ENCODE measurements around the gene ICE2. TPM values are rescaled to one million over a fixed set of nuclear protein-coding genes. Genes with fewer than 3 reads are reported as not detected.

Gene ICE2
- total and polyA plus RNA-seq, 12 donors: 6.3 to 33.4 (median 26.7) TPM

DNA sequence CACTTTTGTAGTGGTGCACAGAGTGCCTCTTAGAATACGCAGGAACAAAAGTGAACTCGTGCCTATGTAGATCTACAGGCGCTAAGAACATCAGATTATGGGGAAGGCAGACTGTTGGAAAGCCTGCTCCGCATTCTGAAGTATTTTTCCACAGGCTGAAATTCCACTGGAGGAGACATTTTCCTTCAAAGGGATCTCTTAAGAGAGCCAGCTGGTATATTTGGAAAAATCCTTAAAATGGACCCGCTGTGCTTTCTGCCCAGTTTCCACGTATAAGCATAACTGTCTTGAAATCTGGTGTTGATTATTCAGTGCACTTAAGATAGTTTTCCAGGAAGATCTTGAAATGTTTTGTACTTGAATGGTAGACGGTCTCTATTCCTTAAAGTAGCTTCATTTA lies 34.7 kb upstream of the ICE2 start:
- Histone ChIP-seq H3K27ac (no peak overlapping the region), H3K27me3 (no peaks in the 10 kb centered on the region), H3K36me3 (peaks cover 0 to 47% (median 16%) of the 10 kb centered on the region in 9 donors), H3K4me1 (peaks cover 8 to 37% (median 21%) of the 10 kb centered on the region in 9 donors), H3K4me3 (no peak overlapping the region), H3K9me3 (no peaks in the 10 kb centered on the region)
- WGBS, 2 donors: 95 to 97% methylated on average over 7 of the region's 7 CpGs
- ATAC-seq: no peak
- TF ChIP-seq, protein P1, sequence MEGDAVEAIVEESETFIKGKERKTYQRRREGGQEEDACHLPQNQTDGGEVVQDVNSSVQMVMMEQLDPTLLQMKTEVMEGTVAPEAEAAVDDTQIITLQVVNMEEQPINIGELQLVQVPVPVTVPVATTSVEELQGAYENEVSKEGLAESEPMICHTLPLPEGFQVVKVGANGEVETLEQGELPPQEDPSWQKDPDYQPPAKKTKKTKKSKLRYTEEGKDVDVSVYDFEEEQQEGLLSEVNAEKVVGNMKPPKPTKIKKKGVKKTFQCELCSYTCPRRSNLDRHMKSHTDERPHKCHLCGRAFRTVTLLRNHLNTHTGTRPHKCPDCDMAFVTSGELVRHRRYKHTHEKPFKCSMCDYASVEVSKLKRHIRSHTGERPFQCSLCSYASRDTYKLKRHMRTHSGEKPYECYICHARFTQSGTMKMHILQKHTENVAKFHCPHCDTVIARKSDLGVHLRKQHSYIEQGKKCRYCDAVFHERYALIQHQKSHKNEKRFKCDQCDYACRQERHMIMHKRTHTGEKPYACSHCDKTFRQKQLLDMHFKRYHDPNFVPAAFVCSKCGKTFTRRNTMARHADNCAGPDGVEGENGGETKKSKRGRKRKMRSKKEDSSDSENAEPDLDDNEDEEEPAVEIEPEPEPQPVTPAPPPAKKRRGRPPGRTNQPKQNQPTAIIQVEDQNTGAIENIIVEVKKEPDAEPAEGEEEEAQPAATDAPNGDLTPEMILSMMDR (IDR thresholded peaks at IDR 0.05): no peak
- intact Hi-C loops (cut with DNase I): loop anchor here in 3 of 10 donors (5.0 to 10.0 kb wide), 4 partner anchors 61 to 1321 kb away; no protein-coding TSS in a partner anchor
- DNase-seq: no peak

DNA sequence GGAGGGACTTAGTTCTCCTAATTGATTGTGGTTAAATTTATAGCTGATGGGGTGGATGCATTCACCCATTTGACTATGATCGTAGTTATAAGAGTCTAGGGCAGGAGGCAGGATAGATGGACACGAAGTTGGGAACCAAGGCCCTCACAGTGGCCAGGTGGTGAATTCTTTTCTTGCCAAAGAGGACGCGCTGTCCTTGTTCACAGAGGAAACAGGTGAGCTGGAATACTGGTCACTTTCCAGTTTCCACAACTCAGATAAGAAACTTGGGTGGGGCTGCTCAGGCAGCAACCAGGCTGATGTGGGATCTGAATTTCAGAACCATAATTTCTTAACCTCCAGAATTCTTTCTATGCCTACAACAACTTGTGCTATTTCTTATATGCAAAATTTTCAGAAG lies 34.0 kb upstream of the ICE2 start:
- intact Hi-C loops (cut with DNase I): loop anchor here in 3 of 10 donors (5.0 to 10.0 kb wide), 4 partner anchors 62 to 1322 kb away; no protein-coding TSS in a partner anchor
- Histone ChIP-seq H3K4me1 (peaks cover 8 to 44% (median 24%) of the 10 kb centered on the region in 9 donors), H3K36me3 (peaks cover 0 to 45% (median 16%) of the 10 kb centered on the region in 9 donors), H3K9me3 (no peaks in the 10 kb centered on the region), H3K27ac (no peak overlapping the region), H3K27me3 (no peaks in the 10 kb centered on the region), H3K4me3 (no peak overlapping the region)
- TF ChIP-seq, protein P1 (IDR thresholded peaks at IDR 0.05): no peak
- 76 to 80% methylated on average over 4 of the region's 4 CpGs for WGBS, 2 donors
- no peak for DNase-seq
- no peak for ATAC-seq

DNA sequence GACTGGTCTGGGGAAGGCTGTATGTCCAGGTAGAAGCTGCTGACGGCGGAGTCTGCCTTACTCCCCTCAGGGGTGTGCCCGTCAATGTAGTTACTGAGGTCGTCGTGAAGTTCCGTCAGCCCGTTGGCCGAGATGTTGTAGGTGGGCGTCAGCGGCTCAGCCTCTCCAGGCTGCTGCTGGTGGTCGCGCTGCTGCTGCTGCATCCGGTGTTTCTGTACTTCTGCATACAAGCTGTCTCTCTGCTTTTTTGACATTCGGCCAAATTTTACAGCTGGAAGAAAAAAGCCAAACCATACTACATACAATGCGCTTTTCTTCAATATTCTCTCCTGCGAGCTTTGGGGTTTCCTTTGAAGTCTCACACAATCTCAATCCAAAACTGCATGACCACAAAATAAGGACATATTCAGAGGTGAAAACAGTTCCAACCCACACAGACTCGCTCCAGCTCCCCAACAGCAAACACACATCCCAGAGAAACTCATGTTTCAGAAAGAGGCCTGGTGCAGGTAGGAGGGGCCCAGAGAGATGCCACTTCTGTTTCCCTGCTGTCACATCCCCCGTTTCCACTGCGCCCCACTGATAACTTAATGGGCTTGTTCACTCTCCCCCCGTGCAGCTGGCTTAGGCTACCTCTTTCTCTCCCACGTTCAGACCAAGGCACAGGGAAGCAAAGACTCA lies 32.5 kb upstream of the ICE2 start:
- ATAC-seq: peak in 2 of 8 donors; percentile 9 to 15
- Histone ChIP-seq H3K9me3 (no peaks in the 10 kb centered on the region), H3K27me3 (no peaks in the 10 kb centered on the region), H3K4me1 (peaks cover 10 to 49% (median 25%) of the 10 kb centered on the region in 9 donors), H3K36me3 (peaks cover 0 to 51% (median 16%) of the 10 kb centered on the region in 9 donors), H3K4me3 (no peak overlapping the region), H3K27ac (no peak overlapping the region)
- intact Hi-C loops (cut with DNase I): loop anchor here in 3 of 10 donors (5.0 to 10.0 kb wide), 4 partner anchors 63 to 1323 kb away; no protein-coding TSS in a partner anchor
- TF ChIP-seq, protein P1 (IDR thresholded peaks at IDR 0.05): no peak
- WGBS, 2 donors: 69% methylated on average over 21 of the region's 21 CpGs
- no peak for DNase-seq

DNA sequence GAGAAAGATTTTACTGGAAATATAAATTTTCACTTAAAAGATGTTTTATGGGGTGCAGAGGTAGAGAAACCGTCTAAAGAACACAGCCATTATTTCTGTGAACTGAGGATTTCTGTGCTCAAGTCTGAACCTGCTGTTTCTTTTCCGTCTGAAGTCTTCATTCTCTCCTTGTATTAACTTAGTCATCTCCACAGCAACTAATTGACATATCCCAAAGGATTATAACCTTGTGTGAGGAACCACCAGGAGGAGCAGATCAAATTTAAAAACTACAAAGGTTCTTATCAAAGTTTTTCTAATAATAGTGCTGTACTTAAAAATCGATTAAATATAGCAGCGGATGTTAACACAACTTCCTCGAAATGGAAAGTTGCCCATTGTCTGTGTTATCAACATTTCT lies 31.1 kb upstream of the ICE2 start:
- no peaks in the 10 kb centered on the region for H3K9me3 ChIP-seq
- peaks cover 10 to 49% (median 25%) of the 10 kb centered on the region in 9 donors for H3K4me1 ChIP-seq
- H3K4me3 ChIP-seq: no peak overlapping the region
- DNase-seq: no peak
- peak overlapping the region in 1 of 10 donors; percentile 2 for H3K27ac ChIP-seq
- no peaks in the 10 kb centered on the region for H3K27me3 ChIP-seq
- ATAC-seq: no peak
- H3K36me3 ChIP-seq: peaks cover 0 to 61% (median 16%) of the 10 kb centered on the region in 9 donors
- intact Hi-C loops (cut with DNase I): loop anchor here in 3 of 10 donors (5.0 to 10.0 kb wide), 4 partner anchors 65 to 1325 kb away; no protein-coding TSS in a partner anchor
- 21 to 30% methylated on average over 5 of the region's 5 CpGs for WGBS, 2 donors
- TF ChIP-seq, protein P1 (IDR thresholded peaks at IDR 0.05): no peak

Measured in heart right ventricle (tissue), 16 donors.